HG03460 (cell line): ENCODE data around the gene BAIAP2L1.
"Not testable (repeated sequence)": the region's sequence is repeated elsewhere in the genome, so short reads cannot be mapped to it uniquely, and the experiment has no call there.

Experiments
- ATAC-seq: cut with Tn5 transposase; IDR thresholded peaks from one replicate; pipeline ENCODE4 v1.9.1; 2021; ENCODE audit not compliant: unreplicated experiment

The BAIAP2L1 gene

GRCh38 chr7:98399890-98400541, 874 bp downstream of the BAIAP2L1 start:
- no peak for ATAC-seq

- ATAC-seq: no peak
Observed at GRCh38 chr7:98399462-98399861, 1.4 kb downstream of the BAIAP2L1 start.

- no peak for ATAC-seq
Observed at GRCh38 chr7:98398567-98399372, 2.1 kb downstream of the BAIAP2L1 start.

GRCh38 chr7:98396768-98397167, 4.1 kb downstream of the BAIAP2L1 start:
- ATAC-seq: no peak

- no peak for ATAC-seq
Observed at GRCh38 chr7:98395951-98396350, 4.9 kb downstream of the BAIAP2L1 start.

- ATAC-seq: no peak
Observed at GRCh38 chr7:98395481-98395880, 5.4 kb downstream of the BAIAP2L1 start.

- ATAC-seq: no peak
Observed at GRCh38 chr7:98394377-98394836, 6.5 kb downstream of the BAIAP2L1 start.

GRCh38 chr7:98387544-98388226, 13.2 kb downstream of the BAIAP2L1 start:
- no peak for ATAC-seq

- ATAC-seq: no peak
Observed at GRCh38 chr7:98387131-98387530, 13.8 kb downstream of the BAIAP2L1 start.

- not testable (repeated sequence) for ATAC-seq
Observed at GRCh38 chr7:98385532-98385931, 15.4 kb downstream of the BAIAP2L1 start.

- ATAC-seq: no peak
Observed at GRCh38 chr7:98378210-98378819, 22.6 kb downstream of the BAIAP2L1 start.

- no peak for ATAC-seq
Observed at GRCh38 chr7:98376711-98377110, 24.2 kb downstream of the BAIAP2L1 start.

- no peak for ATAC-seq
Observed at GRCh38 chr7:98375664-98376063, 25.2 kb downstream of the BAIAP2L1 start.

GRCh38 chr7:98374285-98374680, 26.6 kb downstream of the BAIAP2L1 start:
- no peak for ATAC-seq

- no peak for ATAC-seq
Observed at GRCh38 chr7:98372993-98373392, 27.9 kb downstream of the BAIAP2L1 start.

GRCh38 chr7:98369726-98370125, 31.2 kb downstream of the BAIAP2L1 start:
- ATAC-seq: no peak

GRCh38 chr7:98368716-98369115, 32.2 kb downstream of the BAIAP2L1 start:
- no peak for ATAC-seq

- no peak for ATAC-seq
Observed at GRCh38 chr7:98366562-98366938, 34.3 kb downstream of the BAIAP2L1 start.

- ATAC-seq: no peak
Observed at GRCh38 chr7:98365863-98366561, 34.9 kb downstream of the BAIAP2L1 start.

- ATAC-seq: no peak
Observed at GRCh38 chr7:98364220-98364619, 36.7 kb downstream of the BAIAP2L1 start.

- no peak for ATAC-seq
Observed at GRCh38 chr7:98362517-98362916, 38.4 kb downstream of the BAIAP2L1 start.
